Lower leg skin (tissue), 4 donors: ENCODE measurements around the gene METTL15. TPM values are rescaled to one million over a fixed set of nuclear protein-coding genes. Genes with fewer than 3 reads are reported as not detected.
A peak's percentile ranks its signal among the peaks of the same experiment; 100 is the strongest.

Experiments
- DNase-seq, 2 donors: peaks; one replicate each; pipeline ENCODE4 v3.0.0-alpha.2; 2019; ENCODE audit warnings: low spot score in 2 of 2
- H3K4me3 ChIP-seq: fragments of 200-600 bp; sonication (generic); 2 replicates; pipeline ENCODE4 v1.5.1; 2017; ENCODE audit warnings: mild to moderate bottlenecking, low read depth; ENCODE audit not compliant: poor library complexity, severe bottlenecking
- CTCF ChIP-seq, 3 donors: fragments of 450-650 bp; IDR thresholded peaks; one replicate each; pipeline ENCODE4 v1.5.1; 2016; ENCODE audit warnings: antibody characterized with exemption in 3 of 3, mild to moderate bottlenecking in 3 of 3, moderate library complexity in 2 of 3
- POLR2A ChIP-seq, 2 donors: fragments of 450-650 bp; IDR thresholded peaks; one replicate each; pipeline ENCODE4 v1.6.1; 2016 to 2017; ENCODE audit warnings: antibody characterized with exemption in 2 of 2, mild to moderate bottlenecking in 1 of 2, moderate library complexity in 1 of 2
- whole genome bisulfite sequencing, 2 donors: methylation state at CpG; one replicate each; pipeline ENCODE4 v1.1.5; 2018; 5-methylcytosine and 5-hydroxymethylcytosine counted together
- intact Hi-C: fragments of 100-400 bp; cut with DNase I; formaldehyde crosslinking; loops from one replicate; pipeline ENCODE4 v1.15.0; 2023; ENCODE audit warnings: low total_unique reads
- total RNA-seq, 4 donors: library from RNA; depleted of rRNA; stranded (reverse); fragments of >200 nt; gene quantifications; one replicate each; pipeline ENCODE4 v1.1.0, GENCODE V29; 2016

The METTL15 gene
- total RNA-seq: 10 to 100 TPM in 1 of 4 donors, 1 to 10 TPM in 3; 5.4 to 12.9 (median 8.5) TPM

- TF ChIP-seq POLR2A (IDR thresholded peaks at IDR 0.05) (peak in 1 of 2 donors; percentile 32), CTCF (IDR thresholded peaks at IDR 0.05) (no peak)
- H3K4me3 ChIP-seq: peak within 1 kb of the TSS; percentile 48
- peak; percentile 100 for DNase-seq
- WGBS, 2 donors: 0% methylated on average over 35 to 38 of the region's 38 CpGs
- intact Hi-C loops: loop anchor here (10.0 kb wide), 1 partner anchor 433 kb away; no protein-coding TSS in a partner anchor
Observed at GRCh38 chr11:28107750-28108618, at the start of gene METTL15, which contains the start of gene KIF18A. METTL15 (plus strand) TSS chr11:28108388; CDS start chr11:28113335, 4,947 bp downstream. KIF18A (minus strand) TSS chr11:28108156; CDS start chr11:28097947, 10,209 bp downstream.

GRCh38 chr11:28071305-28071704 is 36.9 kb upstream of the METTL15 start:
- DNase-seq: no peak
- H3K4me3 ChIP-seq: no peak overlapping the region
- WGBS, 2 donors: 98 to 99% methylated on average over 1 of the region's 1 CpG
- TF ChIP-seq CTCF (IDR thresholded peaks at IDR 0.05) (no peak), POLR2A (IDR thresholded peaks at IDR 0.05) (no peak)
- intact Hi-C loops: no loop called here

- TF ChIP-seq POLR2A (IDR thresholded peaks at IDR 0.05) (no peak), CTCF (IDR thresholded peaks at IDR 0.05) (no peak)
- DNase-seq: no peak
- H3K4me3 ChIP-seq: no peak overlapping the region
- WGBS, 2 donors: 40% methylated on average over 2 of the region's 2 CpGs
- intact Hi-C loops: no loop called here
Observed at GRCh38 chr11:28072321-28072720, 35.9 kb upstream of the METTL15 start.

- H3K4me3 ChIP-seq: no peak overlapping the region
- TF ChIP-seq POLR2A (IDR thresholded peaks at IDR 0.05): no peak
- TF ChIP-seq CTCF (IDR thresholded peaks at IDR 0.05): no peak
- WGBS, 2 donors: 88 to 98% methylated on average over 3 of the region's 3 CpGs
- no peak for DNase-seq
- intact Hi-C loops: no loop called here
Observed at GRCh38 chr11:28077521-28077920, 30.7 kb upstream of the METTL15 start.

GRCh38 chr11:28083118-28083517 is 25.1 kb upstream of the METTL15 start:
- no peak for TF ChIP-seq POLR2A (IDR thresholded peaks at IDR 0.05)
- no peak for TF ChIP-seq CTCF (IDR thresholded peaks at IDR 0.05)
- WGBS, 2 donors: 94 to 100% methylated on average over 1 of the region's 1 CpG
- intact Hi-C loops: no loop called here
- DNase-seq: no peak
- H3K4me3 ChIP-seq: no peak overlapping the region
